Measurements from ENCODE around the gene GLUD2.

DNA sequence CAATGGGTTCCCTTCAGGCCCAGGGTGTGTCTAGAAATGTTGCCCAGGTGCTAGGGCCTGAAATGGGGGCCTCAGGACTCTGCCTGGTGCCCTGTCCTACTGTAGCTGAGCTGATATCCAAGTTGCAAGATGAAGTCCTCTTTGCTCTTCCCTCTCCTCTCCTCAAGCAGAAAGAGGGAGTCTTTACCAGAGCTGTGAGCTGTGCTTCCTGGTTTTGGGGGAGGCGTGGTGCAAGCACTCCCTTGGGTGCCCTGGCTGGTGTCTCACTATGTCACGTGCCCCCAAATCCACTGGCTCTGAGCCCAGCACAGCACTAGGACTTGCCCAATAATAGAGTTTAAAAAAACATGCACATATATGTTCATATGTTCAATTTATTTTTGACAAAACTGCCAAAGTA, 32.6 kb upstream of the GLUD2 start:
- TF ChIP-seq, protein P1, sequence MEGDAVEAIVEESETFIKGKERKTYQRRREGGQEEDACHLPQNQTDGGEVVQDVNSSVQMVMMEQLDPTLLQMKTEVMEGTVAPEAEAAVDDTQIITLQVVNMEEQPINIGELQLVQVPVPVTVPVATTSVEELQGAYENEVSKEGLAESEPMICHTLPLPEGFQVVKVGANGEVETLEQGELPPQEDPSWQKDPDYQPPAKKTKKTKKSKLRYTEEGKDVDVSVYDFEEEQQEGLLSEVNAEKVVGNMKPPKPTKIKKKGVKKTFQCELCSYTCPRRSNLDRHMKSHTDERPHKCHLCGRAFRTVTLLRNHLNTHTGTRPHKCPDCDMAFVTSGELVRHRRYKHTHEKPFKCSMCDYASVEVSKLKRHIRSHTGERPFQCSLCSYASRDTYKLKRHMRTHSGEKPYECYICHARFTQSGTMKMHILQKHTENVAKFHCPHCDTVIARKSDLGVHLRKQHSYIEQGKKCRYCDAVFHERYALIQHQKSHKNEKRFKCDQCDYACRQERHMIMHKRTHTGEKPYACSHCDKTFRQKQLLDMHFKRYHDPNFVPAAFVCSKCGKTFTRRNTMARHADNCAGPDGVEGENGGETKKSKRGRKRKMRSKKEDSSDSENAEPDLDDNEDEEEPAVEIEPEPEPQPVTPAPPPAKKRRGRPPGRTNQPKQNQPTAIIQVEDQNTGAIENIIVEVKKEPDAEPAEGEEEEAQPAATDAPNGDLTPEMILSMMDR (conservative IDR thresholded peaks at IDR 0.05 in 1 of 2, IDR thresholded peaks at IDR 0.05 in 1 of 2; ENCODE audit: low read depth in 1 of 2, low read length in 2 of 2) = no peak
- TF ChIP-seq EZH2 (IDR thresholded peaks at IDR 0.05; ENCODE audit: low read length, missing control alignments) = no peak

Measured in fibroblast of lung (primary cell).